Mucosa of rectum (tissue), 2 donors: ENCODE data around the gene LBR.

Experiments
- H3K27ac ChIP-seq, 2 donors: one replicate each; pipeline ENCODE4 v1.7.0; 2013; ENCODE audit warnings: inconsistent platforms in 2 of 2, low read depth in 2 of 2, low read length in 2 of 2
- H3K27me3 ChIP-seq, 2 donors: one replicate each; pipeline ENCODE4 v1.7.0; 2013; ENCODE audit warnings: low read length in 2 of 2; ENCODE audit not compliant: control insufficient read depth in 2 of 2, insufficient read depth in 2 of 2
- H3K36me3 ChIP-seq, 2 donors: one replicate each; pipeline ENCODE4 v1.7.0; 2013; ENCODE audit warnings: low read length in 2 of 2; ENCODE audit not compliant: control insufficient read depth in 2 of 2, insufficient read depth in 2 of 2
- H3K4me1 ChIP-seq, 2 donors: one replicate each; pipeline ENCODE4 v1.7.0; 2013; ENCODE audit warnings: low read length in 2 of 2, mild to moderate bottlenecking in 1 of 2; ENCODE audit not compliant: control insufficient read depth in 2 of 2, insufficient read depth in 2 of 2
- H3K4me3 ChIP-seq, 2 donors: one replicate each; pipeline ENCODE4 v1.7.0; 2013; ENCODE audit warnings: low read length in 2 of 2
- H3K9ac ChIP-seq, 2 donors: one replicate each; pipeline ENCODE4 v1.7.0; 2013; ENCODE audit warnings: low read length in 2 of 2, low read depth in 1 of 2, mild to moderate bottlenecking in 1 of 2
- H3K9me3 ChIP-seq, 2 donors: one replicate each; pipeline ENCODE4 v1.7.0; 2013; ENCODE audit warnings: low read length in 2 of 2; ENCODE audit not compliant: control insufficient read depth in 2 of 2
- donor health status: healthy.
- donor health status: Normal muscosa, but diverticular disease.

Gene LBR

DNA sequence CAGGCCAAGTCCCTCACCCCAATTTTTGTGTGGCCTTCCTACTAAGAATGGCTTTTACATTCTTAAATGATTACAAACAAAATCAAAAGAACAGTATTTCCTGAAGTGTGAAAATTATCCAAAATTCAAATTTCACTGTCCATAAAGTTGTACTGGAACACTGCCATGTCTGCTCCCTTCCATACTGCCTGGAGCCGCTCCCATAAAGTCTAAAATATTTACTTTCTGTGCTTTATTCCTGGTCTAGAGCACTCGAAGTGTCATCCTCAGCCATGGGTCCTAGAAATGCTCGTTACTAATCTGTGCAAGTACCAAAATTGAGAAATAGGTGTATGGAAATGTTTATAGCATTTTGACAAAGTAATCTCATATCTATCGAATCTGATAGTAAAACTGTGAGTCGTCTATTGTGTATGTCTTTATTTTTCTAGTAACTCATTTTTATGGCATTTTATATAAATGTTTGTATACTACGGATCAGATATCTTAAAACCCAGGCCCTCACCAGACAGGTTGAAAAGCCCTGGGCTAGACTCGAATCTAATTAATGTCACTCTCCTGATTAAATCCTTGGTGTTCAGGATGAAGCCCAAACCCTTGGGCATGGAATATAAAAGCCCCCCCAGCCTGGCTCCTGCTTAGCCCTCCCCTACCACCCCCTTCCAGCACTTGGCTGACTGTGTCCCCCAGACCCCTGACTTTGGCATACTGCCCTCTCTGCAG, 4.9 kb downstream of the LBR start:
- H3K9me3 ChIP-seq, result no peaks in the 10 kb centered on the region
- peak overlapping the region; percentile 14 to 22 for H3K4me3 ChIP-seq
- H3K4me1 ChIP-seq, result peaks cover 36 to 38% of the 10 kb centered on the region in 2 donors
- H3K27ac ChIP-seq, result peak overlapping the region; percentile 32 to 53
- peak overlapping the region in 1 of 2 donors; percentile 19 for H3K9ac ChIP-seq
- H3K27me3 ChIP-seq, result no peaks in the 10 kb centered on the region
- peaks cover 9 to 17% of the 10 kb centered on the region in 2 donors for H3K36me3 ChIP-seq

DNA sequence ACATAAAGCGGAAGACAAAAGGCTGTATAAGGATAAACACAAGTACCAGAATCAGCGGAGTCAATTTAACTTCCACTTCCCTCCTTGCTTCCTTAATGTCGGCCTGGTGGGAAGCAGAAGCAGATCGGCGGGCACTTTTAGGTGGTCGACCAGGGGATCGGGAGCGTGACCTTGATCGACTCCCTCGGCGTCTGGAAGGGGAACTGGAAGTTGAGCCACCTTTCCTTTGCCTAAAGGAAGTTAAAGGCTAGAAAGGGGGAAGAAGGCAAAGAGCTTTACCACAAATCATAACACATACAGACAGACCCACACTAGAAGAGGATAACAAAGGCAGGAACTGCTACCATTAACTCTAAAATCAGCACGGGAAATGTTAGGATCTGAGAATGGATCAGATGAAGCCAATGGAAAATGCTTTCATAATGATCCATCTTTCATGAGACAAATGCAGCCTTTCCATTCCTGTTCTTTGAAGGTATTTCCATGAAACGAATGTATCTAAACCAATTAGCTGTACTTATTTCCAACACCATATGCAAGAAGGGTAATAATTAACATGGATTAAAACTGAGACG, 5.7 kb downstream of the LBR start:
- Histone ChIP-seq H3K27ac (no peak overlapping the region), H3K4me3 (no peak overlapping the region)

DNA sequence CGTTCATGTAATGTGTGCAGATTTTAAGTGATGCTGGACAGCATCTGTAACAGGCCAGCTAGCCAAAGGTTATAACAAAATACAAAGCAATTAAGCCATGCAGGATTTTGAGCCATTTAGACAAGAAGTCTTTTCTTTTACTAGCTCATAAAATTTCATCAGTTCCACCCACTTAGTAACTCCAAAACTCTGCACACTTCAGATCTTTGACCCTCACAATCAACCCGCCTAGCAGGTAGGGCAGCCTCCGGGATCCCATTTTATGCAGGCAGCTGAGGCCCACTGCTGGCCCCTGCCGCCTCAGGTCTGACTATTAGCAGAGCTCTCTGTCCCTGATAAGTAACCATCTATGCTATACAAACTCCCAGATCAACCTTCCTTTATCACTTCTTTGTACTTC, 9.2 kb downstream of the LBR start:
- H3K27me3 ChIP-seq, result no peaks in the 10 kb centered on the region
- peaks cover 28 to 47% of the 10 kb centered on the region in 2 donors for H3K36me3 ChIP-seq
- H3K9ac ChIP-seq, result no peak overlapping the region
- H3K9me3 ChIP-seq, result no peaks in the 10 kb centered on the region
- H3K27ac ChIP-seq, result peak overlapping the region; percentile 18 to 36
- H3K4me1 ChIP-seq, result peaks cover 21 to 27% of the 10 kb centered on the region in 2 donors
- H3K4me3 ChIP-seq, result no peak overlapping the region

More for the DNA sequence above, 5.7 kb downstream of the LBR start:
- peaks cover 14 to 23% of the 10 kb centered on the region in 2 donors for H3K36me3 ChIP-seq
- H3K9ac ChIP-seq, result no peak overlapping the region
- peaks cover 40% of the 10 kb centered on the region in 2 donors for H3K4me1 ChIP-seq
- no peaks in the 10 kb centered on the region for H3K9me3 ChIP-seq
- H3K27me3 ChIP-seq, result no peaks in the 10 kb centered on the region

DNA sequence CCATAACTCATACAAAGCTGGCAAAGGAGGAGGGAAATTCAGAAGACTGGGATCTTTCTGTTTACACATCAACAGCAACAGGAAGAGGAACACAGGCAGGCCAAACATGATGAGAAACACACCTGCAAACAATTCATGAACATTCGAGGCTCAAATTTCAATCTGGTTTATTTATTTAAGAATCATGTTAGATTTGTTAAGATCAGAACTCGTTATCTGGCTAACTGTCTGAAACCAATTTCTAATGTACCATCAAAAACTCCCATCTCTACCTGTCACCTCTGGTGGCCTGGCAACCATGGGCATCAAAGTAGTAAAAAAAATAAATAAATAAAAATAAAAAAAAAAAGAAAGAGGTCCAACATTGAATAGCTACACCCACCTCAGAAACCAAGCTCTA, 9.8 kb downstream of the LBR start:
- no peaks in the 10 kb centered on the region for H3K9me3 ChIP-seq
- peaks cover 17 to 23% of the 10 kb centered on the region in 2 donors for H3K4me1 ChIP-seq
- H3K36me3 ChIP-seq, result peaks cover 28 to 47% of the 10 kb centered on the region in 2 donors
- no peak overlapping the region for H3K27ac ChIP-seq
- H3K4me3 ChIP-seq, result no peak overlapping the region
- no peaks in the 10 kb centered on the region for H3K27me3 ChIP-seq
- no peak overlapping the region for H3K9ac ChIP-seq

DNA sequence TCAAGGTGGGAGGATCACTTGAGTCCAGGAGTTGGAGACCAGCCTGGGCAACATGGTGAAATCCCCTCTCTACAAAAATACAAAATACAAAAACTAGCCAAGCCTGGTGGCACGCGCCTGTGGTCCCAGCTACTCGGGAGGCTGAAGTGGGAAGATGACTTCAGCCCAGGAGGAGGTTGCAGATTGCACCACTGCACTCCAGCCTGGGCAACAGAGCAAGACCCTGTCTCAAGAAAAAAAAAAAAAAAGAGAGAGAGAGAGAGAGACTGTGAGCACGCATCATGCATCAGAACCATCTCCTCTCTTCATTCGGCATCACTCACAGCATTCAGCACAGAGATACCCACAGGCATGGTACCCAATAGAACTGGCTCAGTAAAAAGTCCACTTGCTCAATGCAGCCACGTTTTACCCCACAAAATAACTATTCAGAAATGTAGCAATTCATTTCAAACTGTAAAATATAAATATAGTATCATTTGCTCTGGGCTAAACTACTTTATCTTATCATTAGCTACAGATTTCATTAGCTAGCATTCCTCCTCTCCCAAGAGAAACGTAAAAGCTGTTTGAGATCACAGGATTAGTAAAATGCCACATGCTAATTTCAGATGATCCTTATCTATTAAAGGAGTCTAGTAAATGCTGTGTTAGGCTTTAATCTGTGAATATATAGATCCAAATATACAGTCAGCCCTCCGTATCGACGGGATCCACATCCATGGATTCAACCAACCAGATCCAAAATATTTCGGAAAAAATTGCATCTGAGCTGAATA, 11.7 kb downstream of the LBR start:
- Histone ChIP-seq H3K4me3 (no peak overlapping the region), H3K9me3 (no peaks in the 10 kb centered on the region), H3K36me3 (peaks cover 38 to 57% of the 10 kb centered on the region in 2 donors), H3K27ac (no peak overlapping the region), H3K9ac (no peak overlapping the region), H3K4me1 (peaks cover 12 to 13% of the 10 kb centered on the region in 2 donors), H3K27me3 (no peaks in the 10 kb centered on the region)

DNA sequence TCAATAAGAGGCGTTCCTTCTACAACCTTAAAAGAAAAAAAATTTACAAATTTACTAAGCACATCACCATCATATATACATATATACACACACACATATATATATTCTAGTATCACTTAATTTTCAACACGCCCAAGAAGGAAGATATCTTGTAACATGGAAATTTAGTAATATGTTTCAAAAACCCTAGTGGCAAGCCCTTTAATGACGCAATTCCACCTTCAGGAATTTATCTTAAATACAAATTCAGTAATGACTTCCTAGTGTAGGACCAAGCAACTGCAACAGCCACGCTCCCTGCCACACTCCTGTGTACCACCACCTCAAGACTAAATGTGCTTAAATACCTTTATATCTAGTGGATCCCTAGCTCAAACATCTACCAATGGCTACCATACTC, 12.5 kb downstream of the LBR start:
- H3K9me3 ChIP-seq, result no peaks in the 10 kb centered on the region
- H3K4me3 ChIP-seq, result no peak overlapping the region
- no peaks in the 10 kb centered on the region for H3K27me3 ChIP-seq
- peaks cover 12 to 13% of the 10 kb centered on the region in 2 donors for H3K4me1 ChIP-seq
- H3K36me3 ChIP-seq, result peaks cover 43 to 64% of the 10 kb centered on the region in 2 donors
- no peak overlapping the region for H3K27ac ChIP-seq
- no peak overlapping the region for H3K9ac ChIP-seq

DNA sequence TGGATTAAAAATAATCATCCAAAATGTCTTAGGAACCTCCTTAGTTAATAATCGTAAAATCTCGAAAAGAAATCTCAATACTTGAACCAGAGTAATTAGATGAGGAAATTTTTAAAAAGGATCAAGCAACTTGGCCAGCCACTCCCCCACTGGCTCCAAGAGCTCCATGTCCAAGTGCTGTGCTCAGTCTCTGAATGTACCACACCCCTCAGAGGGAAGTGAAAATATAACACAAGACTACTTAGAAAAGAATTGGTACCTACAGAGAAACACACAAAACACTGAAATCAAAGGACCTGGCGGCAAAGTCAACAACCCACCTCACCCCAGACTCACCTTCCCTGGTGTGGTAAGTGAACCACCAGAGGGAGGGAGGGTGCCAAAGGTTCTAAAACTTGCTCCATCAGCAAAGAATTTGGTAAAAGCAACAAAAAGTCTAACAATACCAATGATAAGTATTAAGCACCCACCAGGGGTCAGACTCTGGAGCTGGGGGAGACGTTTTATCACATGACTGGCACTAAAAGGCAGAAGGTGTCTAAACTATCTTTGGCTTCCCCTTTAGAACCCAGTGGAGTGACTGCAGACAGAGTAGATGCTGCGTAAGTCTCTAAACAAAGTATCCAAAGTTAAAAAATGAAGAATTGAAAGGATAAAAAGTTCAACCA, 14.0 kb downstream of the LBR start:
- Histone ChIP-seq H3K4me1 (peaks cover 9% of the 10 kb centered on the region in 2 donors), H3K27me3 (no peaks in the 10 kb centered on the region), H3K9ac (no peak overlapping the region), H3K27ac (no peak overlapping the region), H3K36me3 (peaks cover 49 to 69% of the 10 kb centered on the region in 2 donors), H3K4me3 (no peak overlapping the region), H3K9me3 (no peaks in the 10 kb centered on the region)

DNA sequence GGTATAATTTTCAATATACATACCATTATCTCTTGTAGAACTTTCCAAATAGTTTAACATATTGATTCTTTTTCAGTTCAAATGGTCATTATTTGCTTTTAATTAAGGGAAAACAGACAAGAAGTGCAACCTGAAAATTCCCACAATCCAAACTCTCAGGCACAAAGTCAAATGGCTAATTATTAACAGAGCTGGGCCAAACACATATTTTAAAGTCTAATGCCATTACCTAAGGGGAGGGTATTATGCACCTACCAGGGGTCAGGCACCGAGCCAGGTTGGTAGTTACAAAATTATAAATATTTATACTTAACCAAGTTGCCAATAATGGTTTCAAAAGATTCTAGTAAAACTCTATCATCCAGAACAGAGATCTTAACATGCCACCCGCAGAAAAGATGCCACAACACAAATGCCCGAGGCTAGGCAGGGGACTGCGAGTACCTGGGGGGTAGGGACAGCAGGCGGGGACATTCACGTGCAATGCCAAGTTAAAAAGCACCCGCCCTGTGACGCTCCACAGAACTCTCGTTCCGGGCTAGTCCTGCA, 15.0 kb downstream of the LBR start:
- H3K4me3 ChIP-seq, result no peak overlapping the region
- no peak overlapping the region for H3K27ac ChIP-seq

DNA sequence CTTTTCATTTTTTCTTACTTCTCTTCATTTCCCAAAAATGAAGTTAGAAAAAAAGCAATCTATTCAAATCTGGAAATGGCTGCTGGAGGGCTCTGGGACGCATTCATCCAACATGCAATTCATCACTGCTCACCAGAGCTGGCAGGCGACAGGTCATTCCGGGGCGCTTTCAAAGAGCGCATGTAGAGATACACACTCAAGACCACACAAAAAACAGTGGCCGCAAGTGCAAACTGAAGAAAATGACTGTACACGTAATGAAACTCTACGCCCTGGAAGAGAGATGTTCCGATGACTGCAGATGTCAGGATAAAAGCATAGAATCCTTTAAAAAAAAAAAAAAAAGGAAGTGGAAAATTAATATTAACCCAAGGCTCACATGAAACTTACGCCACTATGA, 15.5 kb downstream of the LBR start:
- H3K4me1 ChIP-seq, result peaks cover 0 to 5% of the 10 kb centered on the region in 2 donors
- H3K9me3 ChIP-seq, result no peaks in the 10 kb centered on the region
- no peaks in the 10 kb centered on the region for H3K27me3 ChIP-seq
- H3K9ac ChIP-seq, result no peak overlapping the region
- H3K27ac ChIP-seq, result no peak overlapping the region
- no peak overlapping the region for H3K4me3 ChIP-seq
- H3K36me3 ChIP-seq, result peaks cover 43 to 64% of the 10 kb centered on the region in 2 donors

More for the DNA sequence above, 15.0 kb downstream of the LBR start:
- H3K36me3 ChIP-seq, result peaks cover 46 to 67% of the 10 kb centered on the region in 2 donors
- no peak overlapping the region for H3K9ac ChIP-seq
- no peaks in the 10 kb centered on the region for H3K27me3 ChIP-seq
- H3K4me1 ChIP-seq, result peaks cover 3 to 8% of the 10 kb centered on the region in 2 donors
- no peaks in the 10 kb centered on the region for H3K9me3 ChIP-seq
